ENCODE results near the gene MACF1. TPM values are rescaled to one million over a fixed set of nuclear protein-coding genes. Genes with fewer than 3 reads are reported as not detected.
A peak's percentile ranks its signal among the peaks of the same experiment; 100 is the strongest.
"Not testable (repeated sequence)": the region's sequence is repeated elsewhere in the genome, so short reads cannot be mapped to it uniquely, and the experiment has no call there.

The MACF1 gene
- total RNA-seq, 2 donors from 2014 or later, result 107 to 148 TPM

- no peaks in the 10 kb centered on the region for H3K9me3 ChIP-seq
- no peaks in the 10 kb centered on the region for H3K36me3 ChIP-seq
- H3K27ac ChIP-seq, result peak overlapping the region; percentile 69
- no peak overlapping the region for H3K4me3 ChIP-seq
- H3K27me3 ChIP-seq, result no peaks in the 10 kb centered on the region
- peak overlapping the region in 1 of 2 donors; percentile 51 for H3K9ac ChIP-seq (ENCODE audit: low read depth in 2 of 2, low read length in 2 of 2)
- no peak for TF ChIP-seq CTCF (IDR thresholded peaks at IDR 0.05)
- DNase-seq, result no peak
- no peaks in the 10 kb centered on the region for H3K4me1 ChIP-seq
- intact Hi-C loops (cut with DNase I), result no loop called here
Measured at GRCh38 chr1:39526466-39527189, 322.1 kb downstream of the MACF1 start.

GRCh38 chr1:39527190-39527579, 322.7 kb downstream of the MACF1 start:
- intact Hi-C loops (cut with DNase I); H3K4me1 ChIP-seq; H3K27me3 ChIP-seq; H3K9me3 ChIP-seq; H3K36me3 ChIP-seq; H3K4me3 ChIP-seq: not testable (repeated sequence)
- peak overlapping the region in 1 of 2 donors; percentile 51 for H3K9ac ChIP-seq (ENCODE audit: low read depth in 2 of 2, low read length in 2 of 2)
- peak; percentile 81 for DNase-seq
- H3K27ac ChIP-seq, result peak overlapping the region; percentile 69

GRCh38 chr1:39528082-39528481, 323.6 kb downstream of the MACF1 start:
- no peak for TF ChIP-seq CTCF (IDR thresholded peaks at IDR 0.05)
- Histone ChIP-seq H3K36me3 (no peaks in the 10 kb centered on the region), H3K4me1 (no peaks in the 10 kb centered on the region), H3K27me3 (no peaks in the 10 kb centered on the region), H3K9me3 (no peaks in the 10 kb centered on the region), H3K27ac (no peak overlapping the region), H3K4me3 (no peak overlapping the region), H3K9ac (ENCODE audit: low read depth in 2 of 2, low read length in 2 of 2) (no peak overlapping the region)
- intact Hi-C loops (cut with DNase I), result no loop called here
- no peak for DNase-seq

- Histone ChIP-seq H3K4me1 (no peaks in the 10 kb centered on the region), H3K36me3 (no peaks in the 10 kb centered on the region), H3K4me3 (no peak overlapping the region), H3K9me3 (no peaks in the 10 kb centered on the region), H3K27me3 (no peaks in the 10 kb centered on the region), H3K9ac (ENCODE audit: low read depth in 2 of 2, low read length in 2 of 2) (no peak overlapping the region), H3K27ac (no peak overlapping the region)
- intact Hi-C loops (cut with DNase I), result no loop called here
- DNase-seq, result no peak
- TF ChIP-seq CTCF (IDR thresholded peaks at IDR 0.05), result no peak
Measured at GRCh38 chr1:39529901-39530535, 325.5 kb downstream of the MACF1 start.

GRCh38 chr1:39531526-39531925, 327.0 kb downstream of the MACF1 start:
- intact Hi-C loops (cut with DNase I), result no loop called here
- Histone ChIP-seq H3K27me3 (no peaks in the 10 kb centered on the region), H3K4me1 (no peaks in the 10 kb centered on the region), H3K4me3 (no peak overlapping the region), H3K9me3 (no peaks in the 10 kb centered on the region), H3K36me3 (no peaks in the 10 kb centered on the region), H3K27ac (no peak overlapping the region), H3K9ac (ENCODE audit: low read depth in 2 of 2, low read length in 2 of 2) (no peak overlapping the region)
- no peak for TF ChIP-seq CTCF (IDR thresholded peaks at IDR 0.05)
- no peak for DNase-seq

GRCh38 chr1:39533442-39533841, 328.9 kb downstream of the MACF1 start:
- no peak for DNase-seq
- Histone ChIP-seq H3K4me1 (no peaks in the 10 kb centered on the region), H3K9ac (ENCODE audit: low read depth in 2 of 2, low read length in 2 of 2) (no peak overlapping the region), H3K27ac (no peak overlapping the region), H3K27me3 (no peaks in the 10 kb centered on the region), H3K4me3 (no peak overlapping the region), H3K9me3 (no peaks in the 10 kb centered on the region), H3K36me3 (no peaks in the 10 kb centered on the region)
- TF ChIP-seq CTCF (IDR thresholded peaks at IDR 0.05), result no peak
- intact Hi-C loops (cut with DNase I), result no loop called here

Measured in colonic mucosa (tissue), 4 donors.